RWPE1 (cell line): Measurements from ENCODE around the gene STARD8.
"Not testable (repeated sequence)": the region's sequence is repeated elsewhere in the genome, so short reads cannot be mapped to it uniquely, and the experiment has no call there.

Experiments used
- CTCF ChIA-PET: fragments of 350-600 bp; sonication (Branson Sonifier 250); formaldehyde crosslinking; extraction: SDS; loops from one replicate; lab custom pipeline; 2021; lab: Yijun Ruan, JAX
- POLR2A ChIA-PET: fragments of 400-600 bp; formaldehyde crosslinking; extraction: SDS; loops from one replicate; lab custom pipeline; 2020; ENCODE audit warnings: antibody characterized with exemption; ENCODE audit not compliant: low non-redundant PET; lab: Yijun Ruan, JAX
- DNase-seq: peaks from one replicate; pipeline ENCODE4 v3.0.0; 2012; ENCODE audit warnings: low spot score
- H3K27ac ChIP-seq: fragments of 450-650 bp; 2 replicates; pipeline ENCODE4 v1.5.1; 2017
- CTCF ChIP-seq: fragments of 450-650 bp; conservative IDR thresholded peaks from 2 replicates; pipeline ENCODE4 v1.5.1; 2017; ENCODE audit warnings: low read depth, mild to moderate bottlenecking

STARD8 gene

DNA sequence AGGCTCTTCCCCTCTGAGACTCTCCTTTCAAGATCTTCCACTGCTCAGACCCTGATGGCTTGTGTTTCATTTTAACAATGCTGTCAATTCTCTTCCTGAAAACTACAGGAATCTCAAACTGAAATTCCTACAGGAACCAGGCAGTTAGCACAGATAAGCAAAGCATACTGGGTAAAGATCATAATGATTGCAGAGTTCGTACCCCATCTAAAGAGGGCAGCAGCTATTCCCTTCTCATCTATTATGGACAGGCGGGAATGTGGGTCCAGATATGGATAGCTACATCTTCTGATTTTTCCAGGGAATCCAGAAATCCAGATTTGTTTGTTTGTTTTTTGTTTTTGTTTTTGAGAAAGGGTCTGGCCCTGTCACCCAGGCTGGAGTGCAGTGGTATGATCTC, 83.8 kb downstream of the STARD8 start:
- CTCF ChIA-PET = interaction anchor here (0.8 kb wide), 1 partner anchor 77 kb away, joined by 3 read pairs; no protein-coding TSS in a partner anchor
- TF ChIP-seq CTCF = no peak
- no peak for DNase-seq

GRCh38 chrX:68732906-68733493, 85.5 kb downstream of the STARD8 start:
- no peak overlapping the region for H3K27ac ChIP-seq
- ChIA-PET POLR2A (no interaction called here), CTCF (interaction anchor here (0.5 to 1.1 kb wide), 9 partner anchors 63 to 654 kb away, joined by 3 to 5 read pairs (median 4); no protein-coding TSS in a partner anchor)
- peak; percentile 38 for DNase-seq
- TF ChIP-seq CTCF = peak; percentile 43

More for the DNA sequence above, 83.8 kb downstream of the STARD8 start:
- POLR2A ChIA-PET = no interaction called here
- H3K27ac ChIP-seq = no peak overlapping the region

DNA sequence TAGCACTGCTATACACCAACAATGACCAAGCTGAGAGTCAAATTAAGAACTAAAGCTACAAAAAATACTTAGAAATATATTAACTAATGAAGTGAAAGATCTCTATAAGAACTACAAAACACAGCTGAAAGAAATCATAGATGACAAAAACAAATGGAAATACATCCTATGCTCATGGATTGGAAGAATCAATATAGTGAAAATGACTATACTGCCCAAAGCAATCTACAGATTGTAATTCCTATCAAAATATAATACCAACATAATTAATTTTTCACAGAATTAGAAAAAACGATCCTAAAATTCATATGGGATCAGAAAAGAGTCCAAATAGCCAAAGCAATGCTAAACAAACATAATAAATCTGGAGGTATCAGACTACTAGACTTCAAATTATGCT, 87.8 kb downstream of the STARD8 start:
- POLR2A ChIA-PET = no interaction called here
- CTCF ChIA-PET = interaction anchor here (0.6 to 0.9 kb wide), 2 partner anchors 158 to 487 kb away, joined by 3 read pairs; no protein-coding TSS in a partner anchor
- TF ChIP-seq CTCF = no peak
- no peak overlapping the region for H3K27ac ChIP-seq
- no peak for DNase-seq

DNA sequence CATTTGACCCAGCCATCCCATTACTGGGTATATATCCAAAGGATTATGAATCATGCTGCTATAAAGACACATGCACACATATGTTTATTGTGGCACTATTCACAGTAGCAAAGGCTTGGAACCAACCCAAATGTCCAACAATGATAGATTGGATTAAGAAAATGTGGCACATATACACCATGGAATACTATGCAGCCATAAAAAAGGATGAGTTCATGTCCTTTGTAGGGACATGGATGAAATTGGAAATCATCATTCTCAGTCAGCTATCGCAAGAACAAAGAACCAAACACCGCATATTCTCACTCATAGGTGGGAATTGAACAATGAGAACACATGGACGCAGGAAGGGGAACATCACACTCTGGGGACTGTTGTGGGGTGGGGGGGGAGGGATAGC, 94.4 kb downstream of the STARD8 start:
- CTCF ChIA-PET, POLR2A ChIA-PET, H3K27ac ChIP-seq, DNase-seq: not testable (repeated sequence)

DNA sequence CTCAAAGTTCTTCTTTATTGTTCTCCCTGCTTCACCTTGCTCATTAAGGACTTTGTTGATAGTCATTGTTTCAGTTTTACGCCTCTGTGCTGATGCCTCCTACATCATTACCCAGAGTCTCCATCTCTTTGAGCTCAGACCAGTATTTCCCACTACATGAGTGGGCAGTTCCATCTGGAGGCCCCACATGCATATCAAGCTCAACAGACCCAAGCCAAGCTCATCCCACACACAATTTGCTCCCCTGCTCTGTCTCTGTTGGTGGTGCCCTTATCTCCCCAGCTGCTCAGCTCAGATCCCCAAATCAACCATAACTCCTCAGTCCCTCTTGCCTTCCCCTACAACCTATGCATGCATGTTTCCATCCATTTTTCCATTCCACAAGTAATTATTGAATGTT, 96.3 kb downstream of the STARD8 start:
- CTCF ChIA-PET = interaction anchor here (0.6 kb wide), 1 partner anchor 30 kb away, joined by 3 read pairs; no protein-coding TSS in a partner anchor
- POLR2A ChIA-PET = no interaction called here
- no peak for TF ChIP-seq CTCF
- H3K27ac ChIP-seq = no peak overlapping the region
- no peak for DNase-seq

GRCh38 chrX:68746988-68747387, 99.5 kb downstream of the STARD8 start:
- no peak for DNase-seq
- ChIA-PET POLR2A (no interaction called here), CTCF (no interaction called here)
- H3K27ac ChIP-seq = no peak overlapping the region
- TF ChIP-seq CTCF = no peak

DNA sequence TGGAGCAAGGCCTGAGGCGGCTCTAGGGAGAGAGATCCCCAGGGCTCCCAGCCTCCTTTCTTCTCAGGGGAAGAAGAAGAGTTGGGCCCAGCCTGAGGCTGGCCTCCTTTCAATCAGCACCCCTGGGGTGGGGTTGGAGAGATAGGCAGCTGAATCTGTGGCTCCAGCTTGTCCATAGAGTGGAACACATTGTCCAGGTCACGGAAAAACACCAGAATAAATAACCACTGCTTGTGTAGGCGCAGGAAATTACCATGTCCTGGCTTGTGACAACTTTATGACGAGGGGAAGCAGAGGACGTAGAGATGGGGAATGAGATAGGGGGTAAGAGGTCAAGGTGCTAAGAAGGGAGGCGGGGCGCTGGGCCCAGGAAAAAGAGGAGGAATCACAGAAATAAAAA, 100.6 kb downstream of the STARD8 start:
- POLR2A ChIA-PET = no interaction called here

More for the DNA sequence above, 100.6 kb downstream of the STARD8 start:
- no peak overlapping the region for H3K27ac ChIP-seq
- no peak for TF ChIP-seq CTCF
- DNase-seq = no peak
- CTCF ChIA-PET = no interaction called here
